Motor neuron (in vitro differentiated cells): ENCODE data around the gene ZNRF2. TPM values are rescaled to one million over a fixed set of nuclear protein-coding genes. Genes with fewer than 3 reads are reported as not detected.

Experiments
- total RNA-seq, 8 experiments: library from RNA; unstranded; fragments of 300-600 nt; gene quantifications; 2 replicates each; pipeline versions ENCODE4 v1.2.3 to v1.2.4, GENCODE V29; 2022

ZNRF2 gene
- total RNA-seq, 8 experiments from 2014 or later, result 4.8 to 18.9 (median 7.3) TPM

Other genes starting within 250 kb of the ZNRF2 start
- 100 to 1,000 TPM in 1 of 8 experiments, 10 to 100 TPM in 7; 18.1 to 121 (median 40.8) TPM for gene MTURN, start 149.6 kb upstream of the ZNRF2 start, total RNA-seq
- gene NOD1, start 194.2 kb downstream of the ZNRF2 start, total RNA-seq, result 10 to 100 TPM in 1 of 8 experiments, 1 to 10 TPM in 7; 1.4 to 10.1 (median 5.5) TPM
- gene GGCT, start 220.2 kb downstream of the ZNRF2 start, total RNA-seq, result 10 to 100 TPM; 31.6 to 71.6 (median 49.3) TPM